Kidney tubule cell (primary cell): ENCODE measurements around the gene GRB10.

Source experiments
- DNase-seq: peaks from one replicate; pipeline ENCODE4 v3.0.0-alpha.2; 2018; ENCODE audit warnings: low spot score

Gene GRB10

DNA sequence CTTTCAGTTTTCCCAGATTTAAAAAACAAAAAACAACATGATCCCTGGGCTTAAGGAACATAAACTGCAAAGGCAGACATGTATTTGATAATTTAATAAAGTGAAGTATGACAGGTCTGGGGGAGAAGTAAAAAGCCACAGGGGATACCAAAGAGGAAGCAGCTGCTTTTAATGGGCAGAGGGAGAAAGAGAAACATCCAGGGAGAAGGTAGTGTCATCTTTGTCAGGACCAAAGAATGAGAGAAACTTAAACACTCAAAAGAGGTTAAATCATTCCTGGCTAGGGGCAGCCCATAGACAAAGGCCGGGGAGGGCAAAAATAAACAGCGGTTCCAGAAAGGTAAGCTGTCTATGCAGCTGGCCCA lies 94.5 kb downstream of the GRB10 start:
- no peak for DNase-seq

GRCh38 chr7:50687575-50688225 lies 95.0 kb downstream of the GRB10 start:
- no peak for DNase-seq

GRCh38 chr7:50687096-50687495 lies 95.6 kb downstream of the GRB10 start:
- no peak for DNase-seq

DNA sequence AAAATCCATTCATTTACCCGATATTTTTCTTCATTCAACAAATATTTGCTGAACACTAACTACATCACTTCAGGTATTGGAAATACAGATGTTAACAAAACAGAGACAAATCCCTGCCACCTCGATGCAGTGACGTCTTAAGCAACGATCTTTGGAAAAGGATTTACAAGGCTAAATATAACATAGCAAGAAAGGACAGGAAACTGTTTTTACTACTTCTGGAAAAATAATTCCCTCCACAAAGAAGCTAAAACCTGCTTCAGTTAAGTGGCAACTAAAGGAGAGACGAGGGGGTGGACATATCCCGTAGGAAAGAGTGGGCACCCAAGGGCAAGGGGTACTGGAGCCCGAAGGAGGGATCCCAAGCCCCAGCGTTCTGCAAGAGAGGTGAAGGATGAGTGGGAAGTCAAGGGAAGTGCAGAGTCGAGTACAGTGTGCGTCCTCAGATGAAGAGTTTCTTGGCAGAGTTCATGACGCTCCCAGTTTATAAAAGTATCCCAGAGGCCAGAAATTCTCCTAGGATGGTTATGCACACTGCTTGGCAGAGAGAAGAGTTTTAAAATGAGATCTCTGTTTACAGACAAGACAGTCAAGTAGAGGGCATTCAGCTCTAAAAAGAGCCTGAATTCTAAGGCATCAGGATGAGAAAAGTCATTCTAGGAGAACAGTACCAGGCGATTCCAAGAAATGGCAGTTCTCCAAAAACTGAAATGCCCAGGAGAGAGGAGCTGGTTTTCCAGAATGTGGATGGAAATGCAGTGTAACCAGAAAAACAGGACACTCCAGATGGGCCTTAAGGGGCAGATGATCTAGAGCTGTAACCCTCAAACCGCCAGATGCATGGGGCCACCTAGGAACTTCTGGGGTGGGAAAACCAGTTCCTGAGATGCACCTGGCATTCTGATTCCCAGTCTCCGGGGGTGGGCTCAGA lies 97.3 kb downstream of the GRB10 start:
- DNase-seq, result no peak

GRCh38 chr7:50684713-50685075 lies 98.0 kb downstream of the GRB10 start:
- no peak for DNase-seq

GRCh38 chr7:50684011-50684712 lies 98.5 kb downstream of the GRB10 start:
- DNase-seq, result no peak

DNA sequence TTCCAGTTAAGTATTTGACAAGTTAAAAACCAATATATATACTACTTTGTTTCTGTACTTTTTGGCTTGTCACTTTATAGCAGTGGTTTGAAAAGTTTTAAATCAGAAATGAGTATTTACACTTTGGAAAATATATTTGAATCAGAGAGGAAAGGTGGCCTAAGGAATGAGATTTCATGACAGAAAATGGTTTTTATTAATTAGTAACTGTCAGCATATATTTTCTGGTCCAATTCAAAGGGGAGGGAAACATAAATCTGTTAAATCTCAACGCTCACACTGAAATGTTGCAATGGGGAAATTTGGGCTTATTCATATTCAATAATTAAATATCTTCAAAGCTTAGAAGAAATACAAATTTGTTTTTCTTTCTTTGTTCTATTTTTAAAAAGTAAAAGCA lies 100.1 kb downstream of the GRB10 start:
- no peak for DNase-seq

- no peak for DNase-seq
These were observed 100.6 kb downstream of the GRB10 start for GRCh38 chr7:50682079-50682478.

- no peak for DNase-seq
These were observed 101.2 kb downstream of the GRB10 start for GRCh38 chr7:50681432-50682045.

- peak; percentile 56 for DNase-seq
These were observed 103.3 kb downstream of the GRB10 start for GRCh38 chr7:50679218-50680007.

GRCh38 chr7:50678586-50678985 lies 104.1 kb downstream of the GRB10 start:
- no peak for DNase-seq

DNA sequence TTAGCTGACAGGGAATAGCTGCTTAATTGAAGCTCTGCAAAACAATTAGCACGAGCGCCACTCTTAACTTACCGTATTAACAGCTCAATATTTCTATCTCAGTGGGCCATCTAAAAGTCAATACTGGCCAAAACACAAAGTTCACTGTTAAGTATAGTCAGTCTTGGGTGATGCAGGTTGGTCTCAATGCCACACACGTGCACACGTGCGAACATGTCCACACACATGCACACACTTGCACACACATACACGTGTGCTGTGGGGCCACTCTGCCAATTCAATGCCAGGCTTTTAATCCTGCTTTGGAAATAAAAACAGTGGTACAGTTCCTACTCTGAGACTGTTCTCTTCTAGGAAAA lies 105.1 kb downstream of the GRB10 start:
- DNase-seq, result no peak

GRCh38 chr7:50676740-50677637 lies 105.7 kb downstream of the GRB10 start:
- peak; percentile 48 for DNase-seq

DNA sequence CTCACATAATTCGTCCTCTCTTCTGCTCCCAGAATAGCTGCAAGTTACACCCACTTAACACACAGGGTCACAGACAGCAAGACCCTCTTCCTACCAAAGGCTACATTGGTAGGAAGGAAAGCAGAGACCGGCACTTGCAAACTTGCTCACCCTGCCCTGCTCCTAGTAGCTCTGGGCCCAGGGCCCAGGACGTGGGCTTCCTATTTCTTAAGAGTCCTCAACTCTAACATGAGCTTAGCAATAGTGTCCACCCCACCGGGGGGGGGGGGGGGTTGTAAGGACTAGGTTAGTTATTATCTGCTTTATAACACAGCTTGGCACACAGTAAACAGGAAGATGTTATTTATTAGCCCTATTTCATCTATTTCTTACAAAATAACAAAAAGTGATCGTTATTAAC lies 106.6 kb downstream of the GRB10 start:
- DNase-seq, result no peak

DNA sequence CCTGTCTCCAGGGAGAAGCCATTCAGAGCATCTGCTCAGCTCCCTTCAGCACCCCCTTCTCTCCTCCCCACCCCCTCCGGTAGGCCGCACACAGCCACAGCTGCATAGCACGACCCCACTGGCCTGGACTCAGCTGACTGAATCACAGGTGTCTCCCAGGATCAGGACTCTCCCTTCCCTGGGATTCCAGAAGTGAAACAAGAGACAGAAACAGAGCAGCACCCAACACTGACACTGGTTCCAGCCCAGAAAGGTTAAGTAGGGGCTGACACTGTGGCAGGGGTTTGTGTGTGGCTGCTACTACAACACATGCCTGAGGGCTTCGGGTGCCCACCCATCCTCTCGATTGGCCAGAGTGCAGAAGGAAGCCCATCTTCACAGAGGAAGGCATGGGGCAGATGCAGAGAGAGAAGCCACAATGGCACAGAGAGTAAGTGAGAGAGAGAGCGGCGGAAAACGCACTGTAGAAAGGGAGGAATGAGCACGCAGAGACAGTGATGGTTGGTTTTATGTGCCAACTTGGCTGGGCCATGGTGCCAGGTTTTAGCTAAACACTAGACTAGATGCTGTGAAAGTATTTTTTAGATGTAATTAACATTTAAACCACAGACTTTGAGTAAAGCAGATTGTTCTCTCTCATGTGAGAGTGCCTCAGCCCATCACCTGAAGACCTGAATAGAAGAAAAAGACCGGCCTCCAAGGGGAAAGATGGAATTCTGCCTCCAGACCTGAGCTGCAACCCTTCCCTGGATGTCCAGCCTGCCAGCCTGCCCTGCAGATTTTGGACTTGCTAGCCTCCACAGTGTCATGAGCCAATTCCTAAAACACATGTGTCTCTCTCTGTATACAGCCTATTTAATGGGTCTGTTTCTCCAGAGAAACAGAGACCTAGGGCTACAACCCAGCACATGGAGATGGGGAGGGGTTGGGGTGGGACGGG lies 107.5 kb downstream of the GRB10 start:
- DNase-seq, result no peak

DNA sequence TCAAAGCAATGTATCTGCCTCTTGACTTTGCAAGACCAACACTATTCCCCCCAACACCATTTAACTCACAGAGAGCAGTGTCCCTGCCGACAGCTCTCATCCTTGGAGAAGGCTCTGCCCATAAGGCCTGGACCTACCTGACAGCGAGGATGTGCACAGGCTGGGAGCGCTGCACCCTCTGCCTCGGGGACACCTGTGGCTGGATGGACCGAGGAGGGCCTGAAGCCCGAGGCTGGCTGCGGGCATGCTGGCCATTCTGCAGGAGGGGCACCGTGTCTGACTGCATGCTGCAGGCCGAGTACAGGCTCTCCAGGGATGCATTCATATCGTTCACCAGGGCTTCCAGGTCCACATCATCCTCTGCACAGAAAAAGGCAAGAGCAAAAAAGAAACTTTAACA lies 108.4 kb downstream of the GRB10 start:
- no peak for DNase-seq

DNA sequence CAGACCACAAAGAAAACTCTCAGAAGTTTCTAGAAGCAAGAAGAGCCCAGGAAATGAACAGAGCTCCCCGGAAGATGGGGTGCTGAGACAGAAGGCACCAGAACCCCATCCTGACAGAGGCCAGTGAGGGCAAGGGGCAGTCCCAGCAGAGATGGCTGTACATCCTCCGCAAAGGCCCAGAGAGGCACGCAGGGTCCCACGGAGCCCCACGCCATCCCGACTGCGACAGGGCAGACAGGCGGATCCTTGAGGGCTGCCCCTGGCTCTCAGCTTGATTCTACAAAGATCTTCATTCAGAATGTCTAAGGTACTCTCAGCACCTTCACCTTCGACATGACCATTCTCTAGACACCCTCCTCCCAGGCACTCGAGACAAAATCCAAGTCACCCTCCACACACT lies 109.6 kb downstream of the GRB10 start:
- DNase-seq, result no peak

GRCh38 chr7:50672045-50672444 lies 110.7 kb downstream of the GRB10 start:
- DNase-seq, result no peak

DNA sequence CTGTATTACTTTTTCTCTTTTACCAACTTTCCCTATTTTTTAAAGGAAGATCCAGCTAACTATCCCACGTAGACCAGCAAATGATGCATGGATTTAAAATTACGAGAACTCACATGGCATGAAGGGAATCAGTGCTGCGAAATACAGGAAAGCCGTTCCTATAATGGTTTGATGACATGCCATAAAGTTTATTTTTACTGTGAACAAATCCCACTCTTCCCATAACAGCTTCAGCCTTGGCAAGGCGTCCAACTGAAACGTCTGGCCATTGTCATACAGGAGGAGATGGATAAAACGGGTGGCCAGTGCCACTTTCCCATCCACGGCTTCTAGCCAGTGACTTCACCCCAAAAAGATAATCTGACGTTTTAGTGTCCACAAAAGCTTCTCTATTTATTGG lies 111.3 kb downstream of the GRB10 start:
- no peak for DNase-seq

DNA sequence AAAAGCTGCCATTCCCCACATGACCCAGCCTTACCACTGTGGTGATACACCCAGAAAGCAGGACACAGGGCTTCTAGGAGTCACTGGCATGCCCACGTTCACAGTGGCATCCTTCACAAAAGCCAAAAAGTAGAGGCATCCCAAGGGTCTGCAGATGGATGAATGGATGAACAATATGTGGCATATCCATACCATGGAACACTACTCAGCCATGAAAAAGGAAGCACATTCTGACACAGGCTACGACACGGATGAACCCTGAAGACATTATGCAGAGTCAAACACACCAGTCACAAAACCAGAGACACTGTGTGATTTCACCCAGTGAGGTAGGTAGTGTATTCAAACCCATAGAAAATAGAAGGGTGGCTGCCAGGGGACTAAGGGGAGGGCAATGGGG lies 112.8 kb downstream of the GRB10 start:
- DNase-seq, result no peak
